Upper lobe of left lung (tissue), 4 donors: ENCODE results near the gene GRAMD4.

ENCODE experiments used
- EP300 ChIP-seq, 4 donors: sonication (generic); formaldehyde crosslinking; IDR thresholded peaks; one replicate each; pipeline ENCODE4 v1.5.1; 2017; ENCODE audit warnings: antibody characterized with exemption in 4 of 4, control low read depth in 2 of 4
- POLR2A ChIP-seq, 4 donors: fragments of 450-650 bp; IDR thresholded peaks; one replicate each; pipeline ENCODE4 v1.5.1; 2016 to 2017; ENCODE audit warnings: antibody characterized with exemption in 4 of 4, mild to moderate bottlenecking in 2 of 4
- TF ChIP-seq, protein P1 (sequence below), 6 experiments: fragments of 450-650 bp in 4 of 6; fragments of 200-600 bp in 2 of 6; sonication (generic) in 2 of 6; IDR thresholded peaks; one replicate each; pipeline ENCODE4 v1.5.1; 2016 to 2019; ENCODE audit warnings: antibody characterized with exemption in 6 of 6

DNA sequence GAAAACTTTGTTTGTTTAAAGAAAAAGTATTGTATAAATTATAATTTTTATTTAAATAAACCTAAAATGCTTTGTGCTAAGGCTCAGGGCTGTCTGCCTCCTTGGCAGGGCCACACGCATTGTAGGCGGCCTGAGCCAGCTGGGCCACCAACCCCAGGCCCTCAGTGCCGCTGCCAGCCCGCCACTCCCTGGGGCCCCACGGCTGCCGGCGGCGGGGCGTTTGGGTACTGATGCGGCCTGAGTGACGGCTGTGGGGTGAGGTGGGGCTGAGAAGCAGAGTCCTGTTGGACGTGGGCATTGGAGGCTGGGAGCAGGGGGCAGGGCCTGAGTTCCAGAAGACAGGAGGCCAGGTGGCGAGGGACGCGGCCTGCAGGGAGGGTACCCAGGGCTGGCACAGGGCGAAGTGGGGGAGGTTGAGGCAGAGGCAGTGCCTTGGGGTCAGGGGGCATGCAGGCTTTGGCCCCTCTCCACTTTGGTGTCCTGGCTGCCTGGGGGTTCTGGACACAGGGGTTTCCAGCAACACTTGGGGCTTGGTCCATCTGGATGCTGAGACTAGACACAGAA, 59.6 kb downstream of the GRAMD4 start:
- TF ChIP-seq POLR2A (IDR thresholded peaks at IDR 0.05) (no peak), EP300 (IDR thresholded peaks at IDR 0.05) (no peak)
- TF ChIP-seq, protein P1, sequence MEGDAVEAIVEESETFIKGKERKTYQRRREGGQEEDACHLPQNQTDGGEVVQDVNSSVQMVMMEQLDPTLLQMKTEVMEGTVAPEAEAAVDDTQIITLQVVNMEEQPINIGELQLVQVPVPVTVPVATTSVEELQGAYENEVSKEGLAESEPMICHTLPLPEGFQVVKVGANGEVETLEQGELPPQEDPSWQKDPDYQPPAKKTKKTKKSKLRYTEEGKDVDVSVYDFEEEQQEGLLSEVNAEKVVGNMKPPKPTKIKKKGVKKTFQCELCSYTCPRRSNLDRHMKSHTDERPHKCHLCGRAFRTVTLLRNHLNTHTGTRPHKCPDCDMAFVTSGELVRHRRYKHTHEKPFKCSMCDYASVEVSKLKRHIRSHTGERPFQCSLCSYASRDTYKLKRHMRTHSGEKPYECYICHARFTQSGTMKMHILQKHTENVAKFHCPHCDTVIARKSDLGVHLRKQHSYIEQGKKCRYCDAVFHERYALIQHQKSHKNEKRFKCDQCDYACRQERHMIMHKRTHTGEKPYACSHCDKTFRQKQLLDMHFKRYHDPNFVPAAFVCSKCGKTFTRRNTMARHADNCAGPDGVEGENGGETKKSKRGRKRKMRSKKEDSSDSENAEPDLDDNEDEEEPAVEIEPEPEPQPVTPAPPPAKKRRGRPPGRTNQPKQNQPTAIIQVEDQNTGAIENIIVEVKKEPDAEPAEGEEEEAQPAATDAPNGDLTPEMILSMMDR (IDR thresholded peaks at IDR 0.05), result no peak
